NCI-H2107 (cell line): ENCODE measurements around the gene WRNIP1.

Experiments
- DNase-seq: peaks from one replicate; lab custom pipeline; 2025; lab: John Stamatoyannopoulos, UW

WRNIP1 gene

GRCh38 chr6:2763345-2763841 is 1.8 kb upstream of the WRNIP1 start:
- DNase-seq, result no peak

- no peak for DNase-seq
Measured at GRCh38 chr6:2763876-2764540, 1.2 kb upstream of the WRNIP1 start.

- no peak for DNase-seq
Measured at GRCh38 chr6:2764610-2765165, 505 bp upstream of the WRNIP1 start.

GRCh38 chr6:2765896-2766766 is 938 bp downstream of the WRNIP1 start:
- DNase-seq, result no peak

GRCh38 chr6:2766767-2767656 is 1.8 kb downstream of the WRNIP1 start:
- no peak for DNase-seq

- no peak for DNase-seq
Measured at GRCh38 chr6:2767657-2768524, 2.7 kb downstream of the WRNIP1 start.

GRCh38 chr6:2768696-2769095 is 3.5 kb downstream of the WRNIP1 start:
- DNase-seq, result no peak

- no peak for DNase-seq
Measured at GRCh38 chr6:2770171-2770570, 5.0 kb downstream of the WRNIP1 start.

- no peak for DNase-seq
Measured at GRCh38 chr6:2771079-2771478, 5.9 kb downstream of the WRNIP1 start.

- no peak for DNase-seq
Measured at GRCh38 chr6:2772840-2773239, 7.6 kb downstream of the WRNIP1 start.

- DNase-seq, result no peak
Measured at GRCh38 chr6:2773449-2773848, 8.3 kb downstream of the WRNIP1 start.

GRCh38 chr6:2775003-2775402 is 9.8 kb downstream of the WRNIP1 start:
- no peak for DNase-seq

GRCh38 chr6:2777249-2777648 is 12.1 kb downstream of the WRNIP1 start:
- no peak for DNase-seq

- DNase-seq, result no peak
Measured at GRCh38 chr6:2780102-2780737, 15.0 kb downstream of the WRNIP1 start.

- DNase-seq, result no peak
Measured at GRCh38 chr6:2781685-2782355, 16.6 kb downstream of the WRNIP1 start.

GRCh38 chr6:2782356-2782708 is 17.1 kb downstream of the WRNIP1 start:
- DNase-seq, result no peak

- DNase-seq, result no peak
Measured at GRCh38 chr6:2782825-2783187, 17.6 kb downstream of the WRNIP1 start.

GRCh38 chr6:2783188-2783963 is 18.2 kb downstream of the WRNIP1 start:
- no peak for DNase-seq

- no peak for DNase-seq
Measured at GRCh38 chr6:2784061-2784460, 18.9 kb downstream of the WRNIP1 start.
